ENCODE data around the gene TXLNG. TPM values are rescaled to one million over a fixed set of nuclear protein-coding genes. Genes with fewer than 3 reads are reported as not detected.
"Not testable (repeated sequence)": the region's sequence is repeated elsewhere in the genome, so short reads cannot be mapped to it uniquely, and the experiment has no call there.

TXLNG gene
- total RNA-seq, 2 donors from 2014 or later: 6.2 to 10.1 TPM

DNA sequence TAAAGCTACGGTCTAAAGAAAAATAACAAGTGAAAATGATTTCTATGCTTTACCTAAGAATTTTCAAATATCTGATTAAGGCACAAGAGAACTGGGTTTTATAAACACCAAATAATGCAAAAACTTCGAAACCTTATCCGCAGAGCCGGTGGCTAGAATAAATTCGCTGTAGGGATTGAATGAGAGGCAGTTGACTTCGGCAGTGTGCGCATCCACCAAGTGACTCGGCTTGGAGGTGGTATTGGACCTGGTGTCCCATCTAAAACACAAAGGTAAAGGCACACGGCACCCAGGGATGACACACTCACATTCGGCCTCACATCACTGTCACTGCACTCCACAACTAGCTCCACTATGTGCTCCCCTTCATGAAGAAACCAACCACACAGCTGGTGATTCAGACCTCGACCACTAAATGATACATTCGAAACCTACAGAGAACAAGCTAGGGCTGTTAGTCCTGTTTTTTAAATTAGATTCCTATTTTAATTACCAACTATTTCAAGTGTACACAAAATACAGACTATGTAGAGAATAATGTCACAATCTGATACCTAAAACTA is 66.4 kb downstream of the TXLNG start:
- no peaks in the 10 kb centered on the region for H3K4me1 ChIP-seq
- no peak overlapping the region for H3K27ac ChIP-seq
- no peak for DNase-seq (ENCODE audit: low spot score)
- H3K9me3 ChIP-seq: no peaks in the 10 kb centered on the region
- H3K36me3 ChIP-seq: peaks cover 32% of the 10 kb centered on the region
- TF ChIP-seq, protein P1, sequence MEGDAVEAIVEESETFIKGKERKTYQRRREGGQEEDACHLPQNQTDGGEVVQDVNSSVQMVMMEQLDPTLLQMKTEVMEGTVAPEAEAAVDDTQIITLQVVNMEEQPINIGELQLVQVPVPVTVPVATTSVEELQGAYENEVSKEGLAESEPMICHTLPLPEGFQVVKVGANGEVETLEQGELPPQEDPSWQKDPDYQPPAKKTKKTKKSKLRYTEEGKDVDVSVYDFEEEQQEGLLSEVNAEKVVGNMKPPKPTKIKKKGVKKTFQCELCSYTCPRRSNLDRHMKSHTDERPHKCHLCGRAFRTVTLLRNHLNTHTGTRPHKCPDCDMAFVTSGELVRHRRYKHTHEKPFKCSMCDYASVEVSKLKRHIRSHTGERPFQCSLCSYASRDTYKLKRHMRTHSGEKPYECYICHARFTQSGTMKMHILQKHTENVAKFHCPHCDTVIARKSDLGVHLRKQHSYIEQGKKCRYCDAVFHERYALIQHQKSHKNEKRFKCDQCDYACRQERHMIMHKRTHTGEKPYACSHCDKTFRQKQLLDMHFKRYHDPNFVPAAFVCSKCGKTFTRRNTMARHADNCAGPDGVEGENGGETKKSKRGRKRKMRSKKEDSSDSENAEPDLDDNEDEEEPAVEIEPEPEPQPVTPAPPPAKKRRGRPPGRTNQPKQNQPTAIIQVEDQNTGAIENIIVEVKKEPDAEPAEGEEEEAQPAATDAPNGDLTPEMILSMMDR (IDR thresholded peaks at IDR 0.05): no peak
- H3K27me3 ChIP-seq: no peaks in the 10 kb centered on the region
- H3K4me3 ChIP-seq: no peak overlapping the region

DNA sequence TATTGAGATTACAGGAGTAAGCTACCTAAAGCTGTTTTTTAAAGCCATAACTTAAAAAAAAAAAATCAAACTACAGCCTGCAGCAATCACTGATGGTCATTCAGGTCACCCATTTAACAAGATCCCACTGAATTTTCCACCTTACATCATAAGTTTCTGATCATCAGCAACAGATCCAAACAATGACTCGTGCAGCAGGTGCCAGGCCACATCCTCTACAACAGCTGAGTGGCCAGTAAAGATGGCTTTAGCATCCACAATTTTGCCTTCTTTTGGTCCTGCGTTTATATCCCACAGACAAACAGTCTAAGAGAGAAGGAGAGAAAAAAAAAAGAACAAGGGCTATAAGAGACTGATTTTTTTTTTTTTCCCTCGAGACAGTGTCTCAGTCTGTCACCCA is 67.3 kb downstream of the TXLNG start:
- H3K36me3 ChIP-seq: peaks cover 23% of the 10 kb centered on the region
- TF ChIP-seq, protein P1 (IDR thresholded peaks at IDR 0.05): no peak
- no peaks in the 10 kb centered on the region for H3K9me3 ChIP-seq
- no peak overlapping the region for H3K4me3 ChIP-seq
- no peak overlapping the region for H3K27ac ChIP-seq
- no peaks in the 10 kb centered on the region for H3K4me1 ChIP-seq
- H3K27me3 ChIP-seq: no peaks in the 10 kb centered on the region
- DNase-seq (ENCODE audit: low spot score): no peak

DNA sequence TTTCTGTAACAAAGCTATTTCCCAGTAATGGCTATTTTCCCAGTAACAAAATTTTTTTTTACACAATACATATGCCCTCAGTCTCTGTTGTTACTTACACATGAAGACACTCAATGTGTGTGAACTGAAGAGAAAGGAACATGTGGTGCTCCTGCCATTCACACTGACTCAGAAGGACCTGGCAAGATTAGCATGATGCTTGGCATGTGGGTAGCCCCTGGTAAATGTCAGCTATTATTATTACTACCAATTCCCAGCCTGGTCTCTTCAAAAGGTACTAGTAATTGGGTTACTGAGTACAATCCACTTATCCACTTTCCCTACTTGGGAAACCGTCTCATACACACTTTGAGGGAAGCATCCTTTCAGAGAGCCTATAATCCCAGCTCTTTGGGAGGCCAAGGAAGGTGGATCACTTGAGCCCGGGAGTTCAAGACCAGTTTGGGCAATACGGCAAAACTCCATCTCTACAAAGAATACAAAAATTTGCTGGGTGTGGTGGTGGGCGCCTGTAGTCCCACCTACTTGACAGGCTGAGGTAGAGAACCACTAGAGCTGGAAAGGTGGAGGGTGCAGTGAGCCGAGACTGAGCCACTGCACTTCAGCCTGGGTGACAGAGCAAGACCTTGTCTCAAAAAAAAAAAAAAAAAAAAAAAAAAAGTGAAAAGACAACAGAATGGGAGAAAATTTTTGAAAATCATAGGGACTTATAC is 69.3 kb downstream of the TXLNG start:
- H3K27ac ChIP-seq: no peak overlapping the region
- TF ChIP-seq, protein P1 (IDR thresholded peaks at IDR 0.05): no peak
- no peak for DNase-seq (ENCODE audit: low spot score)
- no peak overlapping the region for H3K4me3 ChIP-seq
- H3K9me3 ChIP-seq: no peaks in the 10 kb centered on the region
- H3K4me1 ChIP-seq: no peaks in the 10 kb centered on the region
- H3K27me3 ChIP-seq: no peaks in the 10 kb centered on the region
- H3K36me3 ChIP-seq: peaks cover 18% of the 10 kb centered on the region

DNA sequence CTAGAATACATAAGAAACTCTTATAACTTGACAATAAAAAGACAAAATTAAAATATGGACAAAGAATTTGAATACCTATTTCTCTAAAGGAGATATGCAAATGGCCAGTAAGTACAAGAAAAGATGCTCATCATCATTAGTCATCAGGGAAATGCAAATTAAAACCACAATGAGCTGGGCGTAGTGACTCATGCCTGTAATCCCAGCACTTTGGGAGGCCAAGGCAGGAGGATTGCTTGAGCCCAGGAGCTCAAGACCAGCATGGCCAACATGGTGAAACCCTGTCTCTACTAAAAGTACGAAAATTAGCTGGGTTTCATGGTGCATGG is 69.8 kb downstream of the TXLNG start:
- peaks cover 18% of the 10 kb centered on the region for H3K36me3 ChIP-seq
- not testable (repeated sequence) for H3K4me3 ChIP-seq

DNA sequence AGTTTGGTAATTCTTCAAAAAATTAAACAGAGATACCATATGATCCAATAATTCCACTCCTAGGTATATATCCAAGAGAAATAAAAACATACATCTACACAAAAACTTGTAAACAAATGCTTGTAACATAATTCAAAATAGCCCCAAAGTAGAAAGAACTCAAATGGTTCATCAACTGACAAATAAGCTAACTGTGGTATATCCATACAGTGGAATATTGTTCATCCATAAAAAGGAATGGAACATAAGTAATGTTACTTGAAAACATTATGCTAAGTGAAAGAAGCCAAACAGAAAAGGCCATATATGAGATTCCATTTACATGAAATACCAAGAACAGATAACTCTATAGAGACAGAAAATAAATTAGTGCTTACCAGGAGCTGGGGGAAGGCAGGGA is 70.5 kb downstream of the TXLNG start:
- Histone ChIP-seq H3K27ac (no peak overlapping the region), H3K27me3 (no peaks in the 10 kb centered on the region), H3K4me1 (no peaks in the 10 kb centered on the region), H3K9me3 (no peaks in the 10 kb centered on the region), H3K36me3 (peaks cover 18% of the 10 kb centered on the region), H3K4me3 (no peak overlapping the region)
- no peak for DNase-seq (ENCODE audit: low spot score)
- TF ChIP-seq, protein P1 (IDR thresholded peaks at IDR 0.05): no peak

More for the DNA sequence above, 69.8 kb downstream of the TXLNG start:
- not testable (repeated sequence) for H3K27ac ChIP-seq; H3K27me3 ChIP-seq; DNase-seq (ENCODE audit: low spot score); H3K9me3 ChIP-seq; H3K4me1 ChIP-seq

DNA sequence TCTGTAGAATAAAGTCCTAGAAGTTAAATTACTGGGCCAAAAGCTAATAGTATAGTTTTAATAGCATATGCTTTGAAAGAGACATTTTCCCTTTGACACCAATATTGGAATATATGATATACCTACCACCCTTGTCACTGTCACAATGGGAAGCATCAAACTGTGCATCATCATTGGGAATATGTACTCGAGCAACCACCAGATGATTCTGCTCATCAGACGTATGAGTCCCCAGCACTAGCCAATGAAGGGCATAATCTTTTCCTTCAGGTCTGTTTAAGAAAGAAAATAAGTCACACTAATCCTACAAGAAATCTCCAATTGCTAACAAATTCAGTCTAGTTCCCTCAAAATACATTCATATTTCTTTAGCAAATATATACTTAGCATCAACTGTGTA is 76.6 kb downstream of the TXLNG start:
- no peak for DNase-seq (ENCODE audit: low spot score)
- TF ChIP-seq, protein P1 (IDR thresholded peaks at IDR 0.05): no peak
- H3K36me3 ChIP-seq: no peaks in the 10 kb centered on the region
- no peaks in the 10 kb centered on the region for H3K27me3 ChIP-seq
- H3K4me1 ChIP-seq: no peaks in the 10 kb centered on the region
- H3K27ac ChIP-seq: no peak overlapping the region
- no peaks in the 10 kb centered on the region for H3K9me3 ChIP-seq
- H3K4me3 ChIP-seq: no peak overlapping the region
